ENCODE results near the gene LAPTM5.

Gene LAPTM5

DNA sequence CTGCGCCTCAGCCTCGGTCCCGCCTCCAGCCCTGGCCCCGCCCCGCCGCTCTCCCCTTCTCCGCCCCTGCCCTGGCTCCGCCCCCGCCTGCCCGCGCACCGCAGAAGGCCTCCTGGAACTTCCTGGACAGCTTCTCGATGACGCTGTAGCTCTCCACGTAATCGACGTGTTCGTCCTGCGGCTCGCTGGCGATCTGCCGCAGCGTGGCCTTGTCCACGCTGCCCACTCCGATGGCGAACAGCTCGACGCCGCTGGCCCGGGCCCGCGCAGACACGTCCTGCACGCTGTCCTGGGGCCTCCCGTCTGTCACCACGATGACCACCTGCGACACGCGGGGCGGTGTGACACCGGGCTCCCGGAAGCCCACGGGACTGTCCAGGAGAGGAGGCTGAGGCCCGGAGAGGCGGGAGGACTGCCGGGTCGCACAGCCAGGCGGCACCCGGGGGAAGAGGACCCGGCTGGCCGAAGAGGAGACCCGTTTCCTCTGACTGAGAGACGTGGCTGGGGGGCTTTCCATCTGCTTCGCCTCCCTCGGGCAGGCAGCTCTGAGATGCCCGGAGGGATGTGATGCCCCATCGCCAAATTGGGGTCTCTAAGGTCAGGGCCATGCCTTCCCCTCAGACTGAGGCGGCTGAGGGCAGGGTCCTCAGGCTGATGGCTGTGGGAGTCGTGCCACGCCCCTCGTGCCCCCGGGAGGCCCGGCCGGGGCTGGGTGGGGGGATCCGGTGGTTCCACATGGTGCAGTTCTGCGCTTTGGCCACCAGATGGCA, 38.8 kb downstream of the LAPTM5 start:
- DNase-seq (ENCODE audit: low read depth, low spot score): peak; percentile 70

DNA sequence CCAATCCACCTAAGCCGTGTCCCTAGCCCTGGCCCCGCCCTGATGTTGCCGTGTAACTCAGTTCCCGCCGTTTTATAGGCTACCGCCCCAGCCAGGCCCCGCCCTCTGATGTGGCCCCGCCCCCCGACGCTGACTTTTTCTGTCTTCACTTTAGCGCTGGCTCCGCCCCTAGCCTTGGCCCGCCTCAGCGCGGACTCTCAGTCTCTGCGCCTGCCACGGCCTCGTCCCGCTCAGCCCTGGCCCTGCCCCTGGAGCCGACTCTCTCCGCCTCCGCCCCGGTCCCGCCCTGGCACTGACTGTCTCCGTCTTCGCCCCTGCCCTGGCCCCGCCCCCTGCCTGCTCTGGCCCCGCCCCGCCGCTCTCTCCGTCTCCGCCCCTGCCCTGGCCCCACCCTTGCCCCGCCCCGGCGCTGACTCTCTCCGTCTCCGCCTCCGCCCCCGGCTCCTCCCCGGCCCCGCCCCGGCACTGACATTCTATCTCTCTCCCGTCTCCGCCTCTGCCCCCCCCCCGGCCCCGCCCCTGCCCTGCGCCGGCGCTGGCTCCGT, 39.4 kb downstream of the LAPTM5 start:
- DNase-seq (ENCODE audit: low read depth, low spot score): peak; percentile 98

DNA sequence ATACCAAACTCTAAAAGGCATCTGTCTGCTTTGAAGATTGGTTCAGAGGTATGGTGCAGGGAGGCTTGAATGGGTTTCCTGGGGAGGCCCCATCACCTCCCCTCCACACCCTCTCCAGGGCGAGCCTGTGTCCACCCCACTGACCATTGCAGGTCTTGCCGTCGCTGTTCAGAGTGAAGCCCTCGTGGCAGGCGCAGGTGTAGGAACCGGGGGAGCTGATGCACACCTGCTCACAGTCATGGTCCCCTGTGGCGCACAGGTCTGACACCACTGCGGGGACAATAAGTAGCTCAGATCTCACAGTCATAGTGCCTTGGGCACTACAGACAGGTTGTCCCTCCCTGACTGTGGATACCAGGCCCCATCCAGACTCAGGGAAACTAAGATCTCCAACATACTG, 40.9 kb downstream of the LAPTM5 start:
- DNase-seq (ENCODE audit: low read depth, low spot score): no peak

DNA sequence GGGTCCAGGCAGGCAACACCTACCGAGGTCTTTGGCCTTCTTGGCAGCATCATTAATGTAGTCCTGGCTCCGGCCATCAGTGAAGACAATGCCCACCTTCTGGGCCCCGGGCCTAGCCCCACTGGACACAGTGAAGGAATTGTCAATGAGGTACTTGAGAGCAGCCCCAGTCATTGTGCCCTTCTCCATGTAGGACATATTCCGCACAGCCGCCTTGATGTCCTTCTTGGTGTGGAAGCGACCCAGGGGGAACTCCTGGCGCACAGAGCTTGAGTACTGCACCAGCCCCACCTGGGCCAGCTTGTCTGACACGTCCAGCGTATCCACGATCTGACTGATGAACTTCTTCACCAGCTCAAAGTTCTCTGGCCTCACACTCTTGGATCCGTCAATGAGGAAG, 41.7 kb downstream of the LAPTM5 start:
- no peak for DNase-seq (ENCODE audit: low read depth, low spot score)

DNA sequence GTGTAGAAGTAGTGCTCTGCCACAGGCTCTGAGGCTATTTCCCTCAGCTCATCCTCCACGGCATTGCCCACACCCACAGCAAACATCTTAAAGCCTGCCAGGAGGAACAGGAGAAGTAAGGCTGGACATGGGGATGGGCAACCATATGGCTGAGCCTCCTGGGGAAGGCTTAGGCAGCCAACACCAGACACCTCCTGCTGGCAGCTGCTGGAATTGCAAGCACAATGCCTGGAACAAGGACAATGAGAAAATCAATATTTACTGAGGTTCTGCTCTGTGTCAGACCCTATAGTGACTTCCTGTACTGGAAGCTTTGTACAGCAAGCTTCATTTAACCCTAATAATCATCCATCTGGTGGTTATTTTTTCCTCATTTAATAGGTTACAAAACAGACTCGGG, 42.4 kb downstream of the LAPTM5 start:
- DNase-seq (ENCODE audit: low read depth, low spot score): no peak

DNA sequence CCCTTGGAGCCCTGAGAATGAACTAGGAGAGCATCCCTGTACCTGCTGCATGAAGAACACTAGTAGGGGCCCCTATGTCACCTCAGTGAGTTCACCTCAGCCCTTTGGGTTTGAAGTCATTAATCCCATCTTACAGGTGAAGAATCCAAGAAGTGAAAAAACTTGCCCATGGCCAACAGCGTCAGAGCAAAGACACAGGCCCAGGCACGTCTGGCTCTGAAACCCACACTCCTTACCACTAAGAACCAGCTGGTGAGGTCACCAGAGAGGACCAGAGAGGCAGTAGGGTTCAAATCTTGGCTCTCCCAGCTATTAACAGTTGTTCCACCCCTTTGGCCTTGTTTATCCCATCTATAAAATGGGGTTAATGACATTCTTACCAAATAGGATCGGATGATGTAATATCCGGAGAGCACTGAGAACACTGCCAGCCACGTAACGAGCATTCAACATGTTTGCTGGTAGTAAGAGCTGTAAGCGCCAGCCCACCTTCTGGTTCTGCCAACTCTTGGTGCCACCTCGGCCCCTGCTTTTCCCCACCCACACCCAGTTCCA, 43.0 kb downstream of the LAPTM5 start:
- DNase-seq (ENCODE audit: low read depth, low spot score): no peak

DNA sequence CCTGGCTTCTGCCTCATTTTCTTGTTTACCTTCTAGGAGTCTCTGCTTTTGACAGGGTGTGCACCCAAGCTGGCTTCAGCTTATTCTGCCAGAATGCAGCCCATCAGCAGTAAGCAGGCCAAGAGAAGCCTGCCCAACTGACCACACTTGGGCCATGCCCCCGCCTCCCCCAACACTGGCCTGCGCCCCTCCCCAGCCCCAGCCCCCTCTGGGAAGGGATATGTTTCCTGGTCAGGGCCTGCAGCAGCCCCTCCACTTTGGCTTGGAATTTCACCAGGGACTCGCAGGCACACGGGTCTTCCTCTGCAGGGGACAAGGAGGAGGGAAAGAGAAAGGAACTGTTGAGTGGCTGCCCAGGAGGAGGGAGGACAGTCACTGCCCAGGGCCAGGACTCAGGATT, 43.5 kb downstream of the LAPTM5 start:
- DNase-seq (ENCODE audit: low read depth, low spot score): no peak

DNA sequence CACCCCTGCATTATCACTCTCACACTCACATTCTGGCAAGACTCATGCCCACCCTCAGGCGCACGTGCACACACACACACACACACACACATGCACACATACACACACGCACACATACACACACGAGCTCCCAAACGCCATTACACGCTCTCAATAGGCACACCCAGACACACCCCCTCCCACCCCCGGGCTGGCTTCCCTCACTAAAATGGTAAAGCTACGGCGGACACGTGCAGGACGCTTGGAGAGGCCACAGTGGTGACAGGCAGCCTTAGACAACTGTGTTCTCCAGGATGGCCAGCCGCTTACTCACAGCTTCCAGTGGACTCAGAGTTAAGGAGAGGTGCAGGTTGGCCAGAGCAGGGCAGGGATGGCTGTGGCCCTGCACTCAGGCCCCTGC, 44.3 kb downstream of the LAPTM5 start:
- DNase-seq (ENCODE audit: low read depth, low spot score): no peak

DNA sequence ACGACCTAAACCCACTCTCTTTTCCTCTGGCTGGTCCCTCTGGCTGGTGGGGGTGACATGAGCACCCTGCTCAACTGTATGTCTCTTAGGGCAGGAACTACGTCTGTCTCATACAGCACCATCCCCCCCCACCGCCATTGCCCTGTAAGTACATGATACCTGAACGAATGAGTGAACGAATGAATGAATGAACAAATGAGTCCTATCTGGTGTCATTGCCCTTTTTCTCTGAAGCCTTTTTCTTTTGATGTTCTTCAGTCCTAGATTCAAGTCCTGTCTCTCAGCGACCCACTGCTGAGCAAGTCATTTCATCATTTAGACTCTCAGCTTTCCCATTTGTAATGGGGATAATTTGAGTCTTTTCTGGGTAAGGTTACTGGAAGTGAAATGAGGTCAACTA, 45.0 kb downstream of the LAPTM5 start:
- no peak for DNase-seq (ENCODE audit: low read depth, low spot score)

DNA sequence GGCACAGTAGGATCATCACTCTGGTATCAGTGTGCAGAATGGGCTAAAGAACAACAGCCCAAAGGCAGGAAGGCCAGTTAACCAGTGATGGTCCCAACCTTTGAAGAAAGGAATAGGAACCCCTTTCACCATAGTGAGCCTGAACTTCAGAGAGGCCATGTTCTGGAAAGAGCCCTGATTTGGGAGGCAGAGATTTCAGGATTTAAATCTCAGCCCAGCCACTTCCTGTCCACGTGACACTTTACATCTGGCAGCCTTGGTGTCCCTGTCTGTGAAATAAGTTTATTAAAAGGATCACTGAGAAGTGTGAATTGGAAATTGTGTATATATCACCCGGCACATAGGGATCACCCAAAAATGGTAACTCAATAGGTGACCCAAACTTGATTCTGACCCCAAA, 47.2 kb downstream of the LAPTM5 start:
- no peak for DNase-seq (ENCODE audit: low read depth, low spot score)

DNA sequence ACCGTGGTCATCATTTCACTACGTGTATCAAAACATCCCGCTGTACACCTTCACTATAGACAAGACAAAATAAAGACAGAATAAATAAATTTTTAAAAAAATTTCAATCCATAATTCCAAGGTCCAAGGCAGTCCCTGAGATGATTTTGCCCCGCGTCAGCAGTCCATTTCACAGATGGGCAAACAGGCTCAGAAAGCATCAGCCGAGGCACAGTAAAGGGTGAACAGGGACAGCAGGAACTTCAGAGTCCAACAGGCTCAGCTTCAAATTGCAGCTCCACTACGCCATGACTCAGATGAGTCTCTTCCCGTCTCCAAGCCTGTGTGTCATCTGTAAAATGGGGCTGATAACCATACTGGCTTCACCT, 49.2 kb downstream of the LAPTM5 start:
- DNase-seq (ENCODE audit: low read depth, low spot score): no peak

DNA sequence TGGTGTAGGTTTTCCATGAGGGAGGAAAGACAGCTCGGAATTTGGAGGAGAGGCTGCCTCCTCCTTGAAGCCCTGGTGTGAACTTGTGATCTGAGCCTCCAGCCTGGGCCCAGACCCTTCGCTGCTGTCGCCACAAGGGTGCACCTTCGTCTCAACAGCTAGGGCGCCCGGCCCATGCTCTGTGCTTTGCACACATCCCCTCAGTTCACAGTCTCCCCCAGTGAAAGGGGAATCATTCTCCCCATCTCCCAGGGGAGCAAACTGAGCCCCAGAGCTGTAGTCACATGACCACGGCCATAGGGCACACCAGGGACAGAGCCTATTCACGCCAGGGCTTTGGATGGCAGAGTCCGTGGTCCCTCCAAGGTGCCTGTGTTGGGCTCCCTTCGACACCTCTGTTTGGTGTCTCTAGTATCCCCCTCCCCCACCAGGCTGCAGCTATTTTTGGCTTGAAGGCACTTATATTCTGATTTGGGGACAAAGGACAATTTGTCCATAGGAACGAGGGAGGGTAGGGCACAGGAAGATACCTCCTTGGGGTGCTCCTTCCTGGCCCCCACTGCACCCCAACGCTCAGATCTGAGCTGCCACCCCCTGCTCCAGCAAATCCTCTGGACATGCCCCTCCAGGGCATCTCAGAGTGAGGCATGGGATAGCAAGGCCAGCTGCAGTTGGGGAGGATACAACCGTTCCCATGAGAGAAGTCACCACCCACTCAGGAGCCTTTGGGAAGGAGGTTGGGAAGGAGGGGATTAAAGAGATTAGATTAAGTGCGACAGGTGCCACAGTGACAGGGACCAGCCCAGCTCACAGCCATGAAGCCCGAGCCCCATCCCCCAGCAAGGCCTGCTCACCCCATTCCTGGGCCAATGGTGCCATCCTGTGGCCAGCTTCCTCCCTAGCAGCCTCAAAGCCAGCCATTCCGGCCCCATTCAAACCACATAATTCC, 49.9 kb downstream of the LAPTM5 start:
- DNase-seq (ENCODE audit: low read depth, low spot score): peak; percentile 21

DNA sequence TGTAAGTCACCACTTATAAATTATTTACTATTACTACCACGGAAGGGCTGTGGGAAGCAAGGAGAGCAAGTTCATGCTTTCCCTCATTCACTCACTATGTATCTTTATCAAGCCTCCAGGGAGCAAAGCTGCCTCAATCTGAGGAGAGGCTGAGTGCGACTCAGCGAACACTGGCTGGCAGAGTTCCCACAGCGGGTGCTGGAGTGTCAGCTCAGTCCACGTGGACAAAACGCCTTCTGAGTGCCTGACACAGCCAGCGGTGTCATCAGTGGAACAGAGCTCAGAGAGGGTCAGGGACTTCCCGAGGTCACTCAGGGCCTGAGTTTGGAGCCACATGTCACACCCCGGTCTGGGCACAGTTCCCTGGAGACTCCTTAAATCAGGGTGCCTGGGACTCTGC, 51.0 kb downstream of the LAPTM5 start:
- no peak for DNase-seq (ENCODE audit: low read depth, low spot score)

DNA sequence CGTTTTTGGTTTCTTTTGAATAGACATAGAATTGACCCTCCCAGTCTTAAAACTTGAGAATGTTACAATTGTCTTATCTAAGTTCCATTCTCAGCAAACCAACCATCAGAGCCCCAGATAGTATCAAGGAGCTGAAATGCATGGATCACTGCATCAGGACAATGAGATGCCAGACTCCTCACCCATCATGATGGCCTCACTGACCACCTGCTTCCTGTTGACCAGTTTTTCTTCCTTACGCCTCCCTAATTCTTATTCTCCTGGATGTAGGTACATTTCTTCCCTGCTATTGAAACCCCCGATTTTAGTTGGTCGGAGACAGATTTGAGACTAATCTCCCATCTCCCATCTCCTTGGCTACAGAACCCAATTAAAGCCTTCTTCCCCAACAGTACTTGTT, 51.9 kb downstream of the LAPTM5 start:
- DNase-seq (ENCODE audit: low read depth, low spot score): no peak

DNA sequence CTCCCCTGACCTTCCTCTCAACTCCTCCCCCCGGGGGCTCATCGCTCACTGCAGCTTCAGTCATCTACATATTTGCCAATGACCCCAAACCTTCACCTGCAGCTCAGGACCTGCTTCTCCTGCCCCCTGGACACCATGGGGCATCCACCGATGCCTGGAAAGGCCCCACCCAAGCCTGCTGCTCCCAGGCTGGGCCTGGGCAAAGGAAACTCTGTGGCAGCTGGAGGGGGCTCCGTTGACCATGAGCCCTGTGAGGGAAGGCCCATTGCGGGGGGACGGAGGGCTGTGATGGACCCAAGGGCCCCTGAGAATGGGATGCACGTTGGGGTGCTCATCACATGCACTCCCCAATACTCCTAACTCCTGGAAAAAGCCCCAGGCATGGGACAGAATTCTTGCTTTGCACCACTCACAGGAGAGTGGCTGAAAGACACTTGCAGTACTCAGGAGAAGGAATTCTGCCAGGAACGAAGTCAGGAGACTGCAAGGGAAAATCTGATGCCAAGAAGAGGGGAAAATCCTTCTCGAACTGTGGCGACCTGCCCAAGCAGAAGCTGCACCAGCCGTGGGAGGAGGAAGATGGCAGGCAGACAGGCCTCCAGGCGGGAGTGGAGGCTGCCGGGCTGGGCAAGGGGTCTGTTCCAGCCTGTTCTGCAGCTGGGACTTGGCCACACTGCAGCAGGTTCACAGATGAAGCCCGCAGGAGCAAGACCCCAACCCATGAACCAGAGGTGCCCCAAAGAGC, 52.6 kb downstream of the LAPTM5 start:
- no peak for DNase-seq (ENCODE audit: low read depth, low spot score)

DNA sequence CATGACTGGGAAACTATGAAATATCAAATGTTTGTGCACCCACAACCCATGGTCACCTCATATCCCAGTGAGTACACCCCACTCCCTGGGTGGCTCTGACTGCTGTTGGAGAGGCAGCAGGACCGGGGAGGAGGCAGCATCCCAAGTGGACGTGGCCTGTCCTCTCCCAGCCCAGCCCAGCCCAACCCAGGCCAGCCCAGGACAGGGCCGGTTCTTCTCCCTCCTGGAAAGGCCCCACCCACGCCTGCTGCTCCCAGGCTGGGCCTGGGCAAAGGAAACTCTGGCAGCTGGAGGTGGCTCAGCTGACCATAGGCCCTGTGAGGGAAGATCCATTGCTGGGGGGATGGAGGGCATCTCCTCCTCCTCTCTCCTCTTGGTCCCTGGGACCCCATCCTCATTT, 53.3 kb downstream of the LAPTM5 start:
- no peak for DNase-seq (ENCODE audit: low read depth, low spot score)

DNA sequence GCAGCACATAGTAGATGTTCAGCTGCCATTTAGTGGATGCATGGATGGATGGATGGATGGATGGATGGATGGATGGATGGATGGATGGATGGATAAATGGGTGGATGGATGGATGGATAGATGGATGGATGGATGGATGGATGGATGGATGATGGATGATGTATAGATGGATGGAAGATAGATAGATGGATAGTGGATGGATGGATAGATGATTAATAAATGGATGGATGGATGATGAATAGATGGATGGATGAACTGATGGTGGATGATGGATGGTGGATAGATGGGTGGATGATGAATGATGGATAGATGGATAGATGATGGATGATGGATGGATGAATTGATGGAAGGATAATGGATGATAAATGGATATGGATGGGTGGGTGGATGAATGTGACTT, 54.8 kb downstream of the LAPTM5 start:
- no peak for DNase-seq (ENCODE audit: low read depth, low spot score)

DNA sequence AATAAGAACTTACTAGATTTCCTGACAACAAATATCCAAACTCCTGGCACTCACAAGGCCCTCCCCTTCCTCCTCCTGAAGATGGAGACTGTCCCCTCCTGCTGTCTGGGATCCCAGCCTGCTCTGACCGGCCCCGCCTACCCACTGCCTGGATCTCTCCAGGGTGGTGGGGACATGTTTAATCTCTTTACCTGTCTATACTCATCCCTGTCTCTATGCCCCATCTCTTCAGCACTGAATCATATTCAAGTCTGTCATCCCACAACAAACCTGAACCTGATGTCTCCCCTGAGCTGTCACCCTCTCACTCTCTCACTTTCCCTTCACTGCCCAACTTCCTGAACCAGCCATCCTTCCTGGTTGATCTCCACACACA, 56.3 kb downstream of the LAPTM5 start:
- no peak for DNase-seq (ENCODE audit: low read depth, low spot score)

DNA sequence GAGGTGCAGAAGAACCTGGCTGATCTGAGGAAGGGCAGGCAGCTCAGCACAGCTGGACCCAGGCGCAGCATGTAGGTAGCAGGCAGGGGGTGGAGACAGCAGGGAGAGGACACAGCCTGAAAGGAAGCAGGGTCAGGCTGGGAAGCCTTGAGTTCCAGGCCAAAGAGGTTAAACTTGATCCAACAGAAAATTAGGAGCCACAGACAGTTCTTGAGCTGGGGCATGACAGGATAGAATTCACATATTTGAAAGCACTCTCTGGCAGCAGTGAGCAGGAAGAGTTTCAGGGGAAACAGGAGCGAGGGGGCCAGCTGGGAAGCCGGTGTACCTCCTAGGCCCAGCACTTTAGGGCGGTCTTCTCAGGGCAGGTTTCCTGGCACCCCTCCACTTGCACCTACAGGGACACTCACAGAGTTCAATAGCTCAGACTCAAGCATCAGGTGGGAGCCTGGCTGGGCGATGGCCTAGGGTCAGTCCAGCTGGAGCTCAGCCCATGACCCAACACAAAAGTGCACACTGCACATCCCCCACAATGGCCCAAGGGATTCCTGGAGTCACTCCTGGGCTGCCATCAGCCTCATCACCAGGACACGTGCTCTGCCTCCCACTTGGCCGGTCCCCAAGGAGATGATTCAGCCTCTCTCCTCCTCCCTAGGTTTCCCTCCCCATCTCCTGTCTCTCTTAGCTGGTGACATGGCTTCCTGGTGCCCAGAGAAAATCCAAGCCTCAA, 56.9 kb downstream of the LAPTM5 start:
- DNase-seq (ENCODE audit: low read depth, low spot score): no peak

DNA sequence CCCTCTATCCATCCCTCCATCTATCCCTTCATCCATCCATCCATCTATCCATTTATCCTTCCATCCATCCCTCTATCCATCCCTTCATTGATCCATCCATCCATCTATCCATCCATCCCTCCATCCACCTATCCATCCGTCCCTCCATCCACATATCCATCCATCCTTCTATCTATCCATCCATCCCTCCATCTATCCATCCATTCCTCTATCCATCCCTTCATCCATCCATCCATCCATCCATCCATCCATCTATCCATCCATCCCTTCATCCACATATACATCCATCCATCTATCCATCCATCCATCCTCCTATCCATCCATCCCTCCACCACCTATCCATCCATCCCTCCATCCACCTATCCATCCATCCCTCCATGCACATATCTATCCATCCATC, 57.8 kb downstream of the LAPTM5 start:
- DNase-seq (ENCODE audit: low read depth, low spot score): no peak

DNA sequence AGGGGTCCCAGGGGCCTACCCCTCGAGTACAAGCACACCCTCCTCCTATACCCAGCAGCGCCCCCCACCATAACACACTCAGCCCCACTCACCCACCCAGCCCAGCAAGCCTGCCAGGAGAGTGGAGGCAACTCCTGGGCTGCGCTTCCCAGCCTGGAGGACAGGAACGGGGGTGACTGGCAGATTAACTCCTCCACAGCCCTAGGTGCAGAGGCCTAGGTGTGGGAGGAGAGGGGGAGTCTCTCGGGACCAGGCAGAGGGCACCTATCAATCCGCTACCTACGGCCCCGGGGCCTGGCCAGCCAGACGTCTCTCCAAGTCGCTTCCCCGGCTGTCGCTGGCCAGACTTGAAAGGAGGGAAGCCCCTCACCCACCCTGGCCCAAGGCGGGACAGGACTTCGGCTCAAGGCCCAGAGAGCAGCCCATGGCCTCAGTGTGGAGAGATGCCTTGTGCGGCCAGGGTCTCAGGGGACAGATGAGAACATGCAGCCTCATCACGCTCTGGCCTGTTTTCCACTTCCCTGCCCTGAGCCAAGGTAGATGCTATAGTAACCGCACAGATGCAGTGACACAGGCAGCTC, 59.1 kb downstream of the LAPTM5 start:
- DNase-seq (ENCODE audit: low read depth, low spot score): no peak
